ENCODE data around the gene PROP1. TPM values are rescaled to one million over a fixed set of nuclear protein-coding genes. Genes with fewer than 3 reads are reported as not detected.

The PROP1 gene
- polyA plus RNA-seq, 1 donor (not counting 4 experiments of a cell fraction or from before 2014, with no cell fraction given): not detected

GRCh38 chr5:177967221-177967887 is 28.7 kb downstream of the PROP1 start:
- H3K4me3 ChIP-seq (ENCODE audit: control insufficient read depth in 2 of 3, extremely low read depth in 1 of 3, insufficient read depth in 2 of 3, low read depth in 1 of 3, low read length in 3 of 3): no peak overlapping the region
- H3K79me2 ChIP-seq (ENCODE audit: control insufficient read depth, insufficient read depth, low read length): no peaks in the 10 kb centered on the region
- dilution Hi-C loops (cut with MboI; ENCODE audit: extremely low pct_ligation_motif_present, low sequenced_read_pairs): no loop called here
- no peak for TF ChIP-seq EZH2 (IDR thresholded peaks at IDR 0.05; ENCODE audit: low read length)
- H3K9me3 ChIP-seq (ENCODE audit: control insufficient read depth, low read depth, low read length): no peaks in the 10 kb centered on the region
- no peak for DNase-seq (ENCODE audit: low read depth, low spot score)
- no peak overlapping the region for H3K9ac ChIP-seq (ENCODE audit: control insufficient read depth, extremely low read depth, insufficient read depth, low read length)
- no peak overlapping the region for H3K4me2 ChIP-seq (ENCODE audit: control insufficient read depth, extremely low read depth, insufficient read depth, low read depth, low read length)
- H3K9me1 ChIP-seq (ENCODE audit: control insufficient read depth, extremely low read depth, insufficient read depth, low read length): no peaks in the 10 kb centered on the region
- no peak overlapping the region for H2AFZ ChIP-seq (ENCODE audit: control insufficient read depth, low read length)
- H3K27me3 ChIP-seq (ENCODE audit: control insufficient read depth, extremely low read depth, insufficient read depth, low read length): no peaks in the 10 kb centered on the region
- no peaks in the 10 kb centered on the region for H3K4me1 ChIP-seq (ENCODE audit: control insufficient read depth, extremely low read depth, insufficient read depth, low read length)
- no peaks in the 10 kb centered on the region for H4K20me1 ChIP-seq (ENCODE audit: control insufficient read depth, extremely low read depth, insufficient read depth, low read length)
- H3K36me3 ChIP-seq (ENCODE audit: control insufficient read depth in 2 of 2, extremely low read depth in 1 of 2, insufficient read depth in 2 of 2, low read length in 2 of 2): no peaks in the 10 kb centered on the region
- FAIRE-seq: no peak
- H3K27ac ChIP-seq (ENCODE audit: control insufficient read depth, insufficient read depth, low read length): no peak overlapping the region

- dilution Hi-C loops (cut with MboI; ENCODE audit: extremely low pct_ligation_motif_present, low sequenced_read_pairs): no loop called here
- no peak for TF ChIP-seq EZH2 (IDR thresholded peaks at IDR 0.05; ENCODE audit: low read length)
- TF ChIP-seq CTCF (optimal IDR thresholded peaks at IDR 0.05 in 1 of 3, IDR thresholded peaks at IDR 0.05 in 1 of 3, conservative IDR thresholded peaks at IDR 0.05 in 1 of 3; ENCODE audit: extremely low read depth in 1 of 3, insufficient read depth in 2 of 3, low read length in 3 of 3): no peak
- H3K9ac ChIP-seq (ENCODE audit: control insufficient read depth, extremely low read depth, insufficient read depth, low read length): no peak overlapping the region
- DNase-seq (ENCODE audit: low read depth, low spot score) (no peak), FAIRE-seq (no peak)
- H3K27me3 ChIP-seq (ENCODE audit: control insufficient read depth, extremely low read depth, insufficient read depth, low read length): no peaks in the 10 kb centered on the region
- no peaks in the 10 kb centered on the region for H3K4me1 ChIP-seq (ENCODE audit: control insufficient read depth, extremely low read depth, insufficient read depth, low read length)
- H3K27ac ChIP-seq (ENCODE audit: control insufficient read depth, insufficient read depth, low read length): no peak overlapping the region
- no peaks in the 10 kb centered on the region for H3K9me1 ChIP-seq (ENCODE audit: control insufficient read depth, extremely low read depth, insufficient read depth, low read length)
- H3K4me3 ChIP-seq (ENCODE audit: control insufficient read depth in 2 of 3, extremely low read depth in 1 of 3, insufficient read depth in 2 of 3, low read depth in 1 of 3, low read length in 3 of 3): no peak overlapping the region
- no peaks in the 10 kb centered on the region for H3K36me3 ChIP-seq (ENCODE audit: control insufficient read depth in 2 of 2, extremely low read depth in 1 of 2, insufficient read depth in 2 of 2, low read length in 2 of 2)
- no peaks in the 10 kb centered on the region for H4K20me1 ChIP-seq (ENCODE audit: control insufficient read depth, extremely low read depth, insufficient read depth, low read length)
- H3K4me2 ChIP-seq (ENCODE audit: control insufficient read depth, extremely low read depth, insufficient read depth, low read depth, low read length): no peak overlapping the region
- no peak overlapping the region for H2AFZ ChIP-seq (ENCODE audit: control insufficient read depth, low read length)
- H3K79me2 ChIP-seq (ENCODE audit: control insufficient read depth, insufficient read depth, low read length): no peaks in the 10 kb centered on the region
- H3K9me3 ChIP-seq (ENCODE audit: control insufficient read depth, low read depth, low read length): no peaks in the 10 kb centered on the region
Measured at GRCh38 chr5:177966839-177967166, 29.2 kb downstream of the PROP1 start.
